GM23248 (cell line): Measurements from ENCODE around the gene ARHGAP26. TPM values are rescaled to one million over a fixed set of nuclear protein-coding genes. Genes with fewer than 3 reads are reported as not detected.

Experiments
- DNase-seq: peaks from one replicate; pipeline ENCODE4 v3.0.0-alpha.2; 2015
- H2AFZ ChIP-seq: fragments of 200-600 bp; sonication (generic); 2 replicates; pipeline ENCODE4 v1.6.1; 2016; ENCODE audit warnings: antibody characterized with exemption
- H3F3A ChIP-seq: fragments of 200-600 bp; sonication (generic); 2 replicates; pipeline ENCODE4 v1.6.1; 2016; ENCODE audit warnings: mild to moderate bottlenecking, antibody characterized with exemption, mixed run types; ENCODE audit not compliant: insufficient read depth
- H3K27ac ChIP-seq: fragments of 200-600 bp; sonication (generic); 2 replicates; pipeline ENCODE4 v1.5.1; 2016; ENCODE audit warnings: mild to moderate bottlenecking
- H3K27me3 ChIP-seq: fragments of 200-600 bp; sonication (generic); replicated peaks from 2 replicates; pipeline ENCODE4 v1.6.1; 2016; ENCODE audit warnings: mild to moderate bottlenecking; ENCODE audit not compliant: insufficient read depth
- H3K36me3 ChIP-seq: fragments of 200-600 bp; sonication (generic); 2 replicates; pipeline ENCODE4 v1.6.1; 2016; ENCODE audit warnings: low read depth, mild to moderate bottlenecking
- H3K4me1 ChIP-seq: fragments of 200-600 bp; sonication (generic); 2 replicates; pipeline ENCODE4 v1.6.1; 2016; ENCODE audit warnings: mild to moderate bottlenecking; ENCODE audit not compliant: insufficient read depth
- H3K4me2 ChIP-seq: fragments of 200-600 bp; sonication (generic); one replicate; pipeline ENCODE4 v1.6.1; 2016; ENCODE audit warnings: mild to moderate bottlenecking; ENCODE audit not compliant: unreplicated experiment
- H3K4me3 ChIP-seq: fragments of 200-600 bp; sonication (generic); 2 replicates; pipeline ENCODE4 v1.5.1; 2016; ENCODE audit warnings: mild to moderate bottlenecking
- H3K79me2 ChIP-seq: fragments of 200-600 bp; sonication (generic); 2 replicates; pipeline ENCODE4 v1.6.1; 2016; ENCODE audit warnings: mild to moderate bottlenecking; ENCODE audit not compliant: insufficient read depth
- H3K9ac ChIP-seq: fragments of 200-600 bp; sonication (generic); 2 replicates; pipeline ENCODE4 v1.6.1; 2016; ENCODE audit warnings: mild to moderate bottlenecking
- H3K9me2 ChIP-seq: fragments of 200-600 bp; sonication (generic); 2 replicates; pipeline ENCODE4 v1.6.1; 2016; ENCODE audit warnings: mixed run types, mild to moderate bottlenecking, moderate library complexity; ENCODE audit not compliant: insufficient read depth
- H3K9me3 ChIP-seq: fragments of 200-600 bp; sonication (generic); one replicate; pipeline ENCODE4 v1.6.1; 2017; ENCODE audit warnings: low read depth
- H4K20me1 ChIP-seq: fragments of 200-600 bp; sonication (generic); 2 replicates; pipeline ENCODE4 v1.6.0; 2016; ENCODE audit not compliant: insufficient read depth
- EZH2 ChIP-seq: fragments of 200-600 bp; sonication (generic); IDR thresholded peaks from 2 replicates; pipeline ENCODE4 v1.6.1; 2018; ENCODE audit warnings: antibody characterized with exemption, mild to moderate bottlenecking; ENCODE audit not compliant: insufficient read depth, poor library complexity, severe bottlenecking
- EZH2phosphoT487 ChIP-seq: fragments of 200-600 bp; sonication (generic); IDR thresholded peaks from 2 replicates; pipeline ENCODE4 v1.6.1; 2018; ENCODE audit warnings: antibody characterized with exemption, moderate library complexity, mild to moderate bottlenecking, low read depth; ENCODE audit not compliant: insufficient read depth
- WGBS, 2 experiments: methylation state at CpG; one replicate each; pipeline ENCODE4 v1.1.6; 2015 to 2017; ENCODE audit warnings: low lambda C conversion rate in 2 of 2, low coverage in 1 of 2; ENCODE audit errors: missing lambda C conversion rate in 2 of 2; 5-methylcytosine and 5-hydroxymethylcytosine counted together
- in situ Hi-C: fragments of 300-500 bp; cut with MboI; formaldehyde crosslinking; loops from 2 replicates; pipeline ENCODE4 v1.15.0; 2020
- polyA plus RNA-seq: library from polyadenylated mRNA; unstranded; fragments of >200 nt; fragmentation: Nextera tagmentation; extraction: Ambion mirVana; gene quantifications from 2 replicates; pipeline ENCODE4 v1.2.1, GENCODE V29; 2016
- total RNA-seq: library from RNA; depleted of rRNA; stranded (reverse); fragments of >200 nt; shearing (Covaris generic); gene quantifications from 2 replicates; pipeline ENCODE4 v1.2.3, GENCODE V29; 2014

Gene ARHGAP26
- total and polyA plus RNA-seq, 2 experiments from 2014 or later, result 1.6 to 1.7 TPM

- Histone ChIP-seq H3F3A (no peaks in the 10 kb centered on the region), H3K4me2 (no peak overlapping the region), H3K9me3 (no peaks in the 10 kb centered on the region), H3K9ac (no peak overlapping the region), H3K4me1 (no peaks in the 10 kb centered on the region), H4K20me1 (no peaks in the 10 kb centered on the region), H3K27me3 (no peaks in the 10 kb centered on the region), H3K27ac (no peak overlapping the region), H3K9me2 (no peaks in the 10 kb centered on the region), H3K36me3 (no peaks in the 10 kb centered on the region), H3K79me2 (no peaks in the 10 kb centered on the region), H2AFZ (no peak overlapping the region), H3K4me3 (no peak overlapping the region)
- no peak for DNase-seq
- TF ChIP-seq EZH2 (no peak), EZH2phosphoT487 (no peak)
- in situ Hi-C loops, result no loop called here
Observed at GRCh38 chr5:143072734-143073133, 302.6 kb downstream of the ARHGAP26 start.

- Histone ChIP-seq H3K4me3 (no peak overlapping the region), H3K27ac (no peak overlapping the region), H3K9me2 (no peaks in the 10 kb centered on the region), H3F3A (no peaks in the 10 kb centered on the region), H3K4me1 (no peaks in the 10 kb centered on the region), H3K9ac (no peak overlapping the region), H3K9me3 (no peaks in the 10 kb centered on the region), H3K4me2 (no peak overlapping the region), H4K20me1 (no peaks in the 10 kb centered on the region), H3K79me2 (no peaks in the 10 kb centered on the region), H3K27me3 (no peaks in the 10 kb centered on the region), H2AFZ (no peak overlapping the region), H3K36me3 (no peaks in the 10 kb centered on the region)
- DNase-seq, result no peak
- WGBS, 2 experiments, result 87 to 89% methylated on average over 3 of the region's 3 CpGs
- no peak for TF ChIP-seq EZH2
- TF ChIP-seq EZH2phosphoT487, result no peak
- in situ Hi-C loops, result no loop called here
Observed at GRCh38 chr5:143073766-143074165, 303.6 kb downstream of the ARHGAP26 start.

- in situ Hi-C loops, result no loop called here
- no peaks in the 10 kb centered on the region for H3K27me3 ChIP-seq
- WGBS, 2 experiments, result 60 to 61% methylated on average over 1 of the region's 1 CpG
- H3K9me2 ChIP-seq, result no peaks in the 10 kb centered on the region
- no peaks in the 10 kb centered on the region for H3F3A ChIP-seq
- H3K9ac ChIP-seq, result no peak overlapping the region
- no peaks in the 10 kb centered on the region for H3K4me1 ChIP-seq
- DNase-seq, result no peak
- H2AFZ ChIP-seq, result no peak overlapping the region
- H3K79me2 ChIP-seq, result no peaks in the 10 kb centered on the region
- no peak overlapping the region for H3K4me2 ChIP-seq
- H4K20me1 ChIP-seq, result no peaks in the 10 kb centered on the region
- H3K27ac ChIP-seq, result no peak overlapping the region
- TF ChIP-seq EZH2phosphoT487 (no peak), EZH2 (no peak)
- H3K9me3 ChIP-seq, result no peaks in the 10 kb centered on the region
- H3K36me3 ChIP-seq, result no peaks in the 10 kb centered on the region
- no peak overlapping the region for H3K4me3 ChIP-seq
Observed at GRCh38 chr5:143074414-143074996, 304.3 kb downstream of the ARHGAP26 start.

GRCh38 chr5:143076377-143076776 lies 306.2 kb downstream of the ARHGAP26 start:
- Histone ChIP-seq H3K9me3 (no peaks in the 10 kb centered on the region), H3K27me3 (no peaks in the 10 kb centered on the region), H3K9ac (no peak overlapping the region), H3K36me3 (no peaks in the 10 kb centered on the region), H3K4me1 (no peaks in the 10 kb centered on the region), H3K27ac (no peak overlapping the region), H3K4me2 (no peak overlapping the region), H4K20me1 (no peaks in the 10 kb centered on the region), H3K79me2 (no peaks in the 10 kb centered on the region), H3K4me3 (no peak overlapping the region), H2AFZ (no peak overlapping the region), H3K9me2 (no peaks in the 10 kb centered on the region), H3F3A (no peaks in the 10 kb centered on the region)
- TF ChIP-seq EZH2phosphoT487, result no peak
- no peak for TF ChIP-seq EZH2
- in situ Hi-C loops, result no loop called here
- WGBS, 2 experiments, result 60 to 76% methylated on average over 1 of the region's 1 CpG
- DNase-seq, result no peak
